A673 (cell line): Measurements from ENCODE around the gene ERF. TPM values are rescaled to one million over a fixed set of nuclear protein-coding genes. Genes with fewer than 3 reads are reported as not detected.

Source experiments
- BruUV-seq: library from RNA; stranded (reverse); fragments of 400-500 nt; replicated peaks from 2 replicates; lab custom pipeline; 2021; lab: Mats Ljungman, UMichigan
- CTCF ChIA-PET: fragments of 300-600 bp; sonication (Branson Sonifier 250); formaldehyde crosslinking; loops from one replicate; lab custom pipeline; 2022; ENCODE audit warnings: antibody characterized with exemption; lab: Charles Lee
- POLR2A ChIA-PET: fragments of 300-600 bp; sonication (Branson Sonifier 250); formaldehyde crosslinking; loops from one replicate; lab custom pipeline; 2022; ENCODE audit warnings: antibody characterized with exemption; ENCODE audit not compliant: low non-redundant PET; lab: Charles Lee
- DNase-seq: peaks from one replicate; pipeline ENCODE4 v3.0.0-alpha.2; 2015; ENCODE audit warnings: low spot score
- H3K27ac ChIP-seq: fragments of 200-600 bp; sonication (generic); 2 replicates; pipeline ENCODE4 v1.5.1; 2016; ENCODE audit warnings: mixed run types, low read depth, mild to moderate bottlenecking, mixed read lengths, antibody characterized with exemption, low read length; ENCODE audit not compliant: poor library complexity, severe bottlenecking
- H3K27me3 ChIP-seq: fragments of 200-600 bp; sonication (generic); replicated peaks from 2 replicates; pipeline ENCODE4 v1.6.1; 2017; ENCODE audit warnings: mixed run types, low read depth, mild to moderate bottlenecking, mixed read lengths, antibody characterized with exemption, low read length; ENCODE audit not compliant: insufficient read depth, poor library complexity
- H3K36me3 ChIP-seq: fragments of 200-600 bp; sonication (generic); 2 replicates; pipeline ENCODE4 v1.6.1; 2016; ENCODE audit warnings: mixed run types, mild to moderate bottlenecking, mixed read lengths, antibody characterized with exemption, low read length; ENCODE audit not compliant: insufficient read depth, poor library complexity, severe bottlenecking
- H3K4me1 ChIP-seq: fragments of 200-600 bp; sonication (generic); 2 replicates; pipeline ENCODE4 v1.6.1; 2017; ENCODE audit warnings: mixed run types, mild to moderate bottlenecking, mixed read lengths, antibody characterized with exemption, low read length; ENCODE audit not compliant: insufficient read depth, poor library complexity, severe bottlenecking
- H3K4me3 ChIP-seq: fragments of 200-600 bp; sonication (generic); 2 replicates; pipeline ENCODE4 v1.5.1; 2016; ENCODE audit warnings: low read depth, mixed run types, mild to moderate bottlenecking, mixed read lengths, low read length; ENCODE audit not compliant: poor library complexity, severe bottlenecking
- H3K9me3 ChIP-seq: fragments of 200-600 bp; sonication (generic); 2 replicates; pipeline ENCODE4 v1.6.1; 2016; ENCODE audit warnings: mixed run types, low read depth, mild to moderate bottlenecking, mixed read lengths, antibody characterized with exemption, low read length; ENCODE audit not compliant: poor library complexity, severe bottlenecking
- CTCF ChIP-seq: fragments of 300-800, 200-600 bp; sonication (generic); conservative IDR thresholded peaks from 2 replicates; pipeline ENCODE4 v1.5.1; 2017; ENCODE audit warnings: low read depth, mild to moderate bottlenecking, antibody characterized with exemption, low read length, moderate library complexity, mixed read lengths
- EZH2 ChIP-seq: fragments of 200-600 bp; sonication (generic); IDR thresholded peaks from 2 replicates; pipeline ENCODE4 v1.6.1; 2017; ENCODE audit warnings: borderline replicate concordance, low read depth, mild to moderate bottlenecking, mixed read lengths, antibody characterized with exemption, low read length; ENCODE audit not compliant: poor library complexity, severe bottlenecking
- intact Hi-C: fragments of 100-400 bp; cut with micrococcal nuclease; formaldehyde crosslinking; loops from one replicate; pipeline ENCODE4 v1.10.0; 2022; ENCODE audit not compliant: unreplicated experiment
- total RNA-seq: library from RNA; stranded (reverse); gene quantifications from 2 replicates; pipeline ENCODE4 v1.2.3, GENCODE V29; 2021

Gene ERF
- total RNA-seq, 1 experiment from 2014 or later: 164 TPM

- no peak for DNase-seq
- H3K9me3 ChIP-seq: no peaks in the 10 kb centered on the region
- CTCF ChIA-PET: no interaction called here
- H3K36me3 ChIP-seq: peaks cover 71% of the 10 kb centered on the region
- no peak overlapping the region for H3K27ac ChIP-seq
- TF ChIP-seq EZH2 (no peak), CTCF (no peak)
- no peak overlapping the region for H3K4me3 ChIP-seq
- no TSS peak for BruUV-seq
- no peaks in the 10 kb centered on the region for H3K4me1 ChIP-seq
- no peaks in the 10 kb centered on the region for H3K27me3 ChIP-seq
- POLR2A ChIA-PET: no interaction called here
- intact Hi-C loops: no loop called here
These were observed 19.7 kb downstream of the ERF start for GRCh38 chr19:42235181-42235580.

- no peak overlapping the region for H3K27ac ChIP-seq
These were observed 20.6 kb downstream of the ERF start for GRCh38 chr19:42234364-42234763.

GRCh38 chr19:42233678-42234292, 21.1 kb downstream of the ERF start:
- ChIA-PET POLR2A (no interaction called here), CTCF (no interaction called here)
- no peak overlapping the region for H3K4me3 ChIP-seq
- TF ChIP-seq CTCF: no peak
- no peak for TF ChIP-seq EZH2
- no peaks in the 10 kb centered on the region for H3K9me3 ChIP-seq
- no peak overlapping the region for H3K27ac ChIP-seq
- no peaks in the 10 kb centered on the region for H3K27me3 ChIP-seq
- intact Hi-C loops: no loop called here
- no TSS peak for BruUV-seq
- peaks cover 4% of the 10 kb centered on the region for H3K4me1 ChIP-seq
- no peak for DNase-seq
- H3K36me3 ChIP-seq: peaks cover 76% of the 10 kb centered on the region

More at GRCh38 chr19:42234364-42234763, 20.6 kb downstream of the ERF start:
- Histone ChIP-seq H3K4me1 (peaks cover 4% of the 10 kb centered on the region), H3K36me3 (peaks cover 73% of the 10 kb centered on the region), H3K4me3 (no peak overlapping the region), H3K27me3 (no peaks in the 10 kb centered on the region), H3K9me3 (no peaks in the 10 kb centered on the region)
- no peak for TF ChIP-seq CTCF
- TF ChIP-seq EZH2: no peak
- ChIA-PET CTCF (no interaction called here), POLR2A (interaction anchor here (0.5 kb wide), 1 partner anchor 24 kb away, joined by 5 read pairs; no protein-coding TSS in a partner anchor)
- BruUV-seq: no TSS peak
- DNase-seq: no peak
- intact Hi-C loops: no loop called here
